Lung microvascular endothelial cell (primary cell): Measurements from ENCODE around the gene MADCAM1. TPM values are rescaled to one million over a fixed set of nuclear protein-coding genes. Genes with fewer than 3 reads are reported as not detected.

Source experiments
- DNase-seq, 2 donors: peaks; one replicate each; pipeline versions ENCODE4 v3.0.0 to v3.0.0-alpha.2; 2010; ENCODE audit warnings: low read depth in 2 of 2
- total RNA-seq: library from RNA; depleted of rRNA; stranded (reverse); fragments of >200 nt; gene quantifications from 2 replicates; pipeline ENCODE4 v1.2.1, GENCODE V29; 2014

The MADCAM1 gene
- total RNA-seq, 1 donor from 2014 or later = under 0.01 TPM

DNA sequence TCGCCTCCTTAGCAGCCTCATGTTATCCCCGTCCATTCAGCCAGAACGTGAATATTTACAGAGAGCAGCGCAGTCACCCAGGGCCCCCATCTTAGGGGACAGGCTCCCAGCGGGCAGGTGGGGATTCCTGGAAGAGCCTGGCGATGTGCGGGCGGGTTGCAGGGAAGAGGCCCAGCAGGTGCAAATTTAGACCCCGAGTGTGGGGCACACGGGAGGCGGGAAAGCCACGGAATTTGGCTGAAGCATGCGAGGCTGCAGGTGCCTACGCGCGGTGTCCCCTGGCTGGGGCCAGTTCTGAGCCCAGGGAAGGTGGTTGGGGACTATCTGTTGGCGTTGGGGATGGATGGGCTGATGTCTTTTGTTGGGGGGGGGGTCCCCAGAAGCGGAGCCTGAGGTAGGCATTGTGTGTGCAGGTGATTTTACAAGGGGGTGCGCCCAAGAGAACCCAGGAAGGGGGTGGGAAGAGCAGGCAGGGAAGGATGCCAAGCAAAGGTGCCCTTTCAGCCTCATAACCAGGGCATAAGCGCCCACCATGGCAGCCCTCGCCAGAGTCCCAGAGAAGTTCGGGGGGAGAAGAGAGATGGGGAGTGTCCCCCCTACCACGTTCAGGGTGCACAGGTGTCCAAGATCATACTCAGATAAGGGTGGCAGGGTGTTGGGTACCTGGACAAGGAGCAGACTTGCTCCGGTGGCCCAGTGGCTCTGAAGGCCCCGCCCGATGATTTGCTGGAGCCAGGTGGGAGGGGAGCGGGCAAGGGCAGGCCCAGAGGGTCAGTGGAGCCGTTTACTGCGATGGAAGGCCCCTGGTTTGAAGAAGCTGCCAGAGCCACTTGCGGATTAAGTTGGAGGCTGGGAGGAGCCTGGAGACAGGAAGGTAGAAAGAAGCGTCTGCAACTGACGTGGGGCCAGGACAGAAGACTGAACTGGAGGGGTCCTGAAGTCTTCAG, 12.2 kb downstream of the MADCAM1 start:
- DNase-seq = no peak

GRCh38 chr19:510606-511100, 14.4 kb downstream of the MADCAM1 start:
- DNase-seq = peak; percentile 91 to 92

DNA sequence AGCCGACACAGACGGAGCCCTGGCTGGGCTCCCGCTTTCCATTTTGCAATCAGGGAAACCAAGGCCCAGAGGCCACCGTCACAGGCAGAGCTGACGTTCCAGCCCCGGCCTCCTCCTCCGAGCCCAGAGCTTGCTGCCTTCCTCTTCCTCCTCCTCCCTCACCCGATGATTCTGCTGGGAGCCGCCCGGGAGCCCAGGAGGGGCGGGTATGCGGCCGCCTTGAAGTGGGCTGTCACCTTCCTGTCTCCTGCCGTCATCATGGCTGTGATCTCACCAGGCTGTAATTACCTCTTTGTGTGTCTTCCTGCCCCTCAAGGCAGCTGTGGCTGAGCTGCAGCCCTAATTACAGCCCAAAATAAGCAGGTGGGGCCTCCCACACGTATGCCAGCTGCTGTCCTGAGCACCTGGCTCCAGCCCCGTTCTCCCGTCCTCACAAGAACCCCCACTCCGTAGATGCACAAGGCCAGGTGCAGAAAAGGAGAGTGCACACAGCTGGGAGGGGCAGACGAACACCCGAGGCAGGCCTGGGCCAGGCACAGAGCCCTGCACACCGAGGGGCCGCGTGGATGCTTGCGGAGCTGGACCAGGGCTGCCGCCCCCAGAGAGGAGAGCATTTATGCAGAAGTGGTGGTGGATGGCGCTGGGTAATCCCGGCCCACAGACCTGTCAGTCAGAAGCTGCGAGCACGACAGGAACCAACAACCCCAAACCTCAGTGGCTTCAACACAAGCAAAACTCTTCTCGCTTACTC, 15.0 kb downstream of the MADCAM1 start:
- peak; percentile 59 to 86 for DNase-seq

DNA sequence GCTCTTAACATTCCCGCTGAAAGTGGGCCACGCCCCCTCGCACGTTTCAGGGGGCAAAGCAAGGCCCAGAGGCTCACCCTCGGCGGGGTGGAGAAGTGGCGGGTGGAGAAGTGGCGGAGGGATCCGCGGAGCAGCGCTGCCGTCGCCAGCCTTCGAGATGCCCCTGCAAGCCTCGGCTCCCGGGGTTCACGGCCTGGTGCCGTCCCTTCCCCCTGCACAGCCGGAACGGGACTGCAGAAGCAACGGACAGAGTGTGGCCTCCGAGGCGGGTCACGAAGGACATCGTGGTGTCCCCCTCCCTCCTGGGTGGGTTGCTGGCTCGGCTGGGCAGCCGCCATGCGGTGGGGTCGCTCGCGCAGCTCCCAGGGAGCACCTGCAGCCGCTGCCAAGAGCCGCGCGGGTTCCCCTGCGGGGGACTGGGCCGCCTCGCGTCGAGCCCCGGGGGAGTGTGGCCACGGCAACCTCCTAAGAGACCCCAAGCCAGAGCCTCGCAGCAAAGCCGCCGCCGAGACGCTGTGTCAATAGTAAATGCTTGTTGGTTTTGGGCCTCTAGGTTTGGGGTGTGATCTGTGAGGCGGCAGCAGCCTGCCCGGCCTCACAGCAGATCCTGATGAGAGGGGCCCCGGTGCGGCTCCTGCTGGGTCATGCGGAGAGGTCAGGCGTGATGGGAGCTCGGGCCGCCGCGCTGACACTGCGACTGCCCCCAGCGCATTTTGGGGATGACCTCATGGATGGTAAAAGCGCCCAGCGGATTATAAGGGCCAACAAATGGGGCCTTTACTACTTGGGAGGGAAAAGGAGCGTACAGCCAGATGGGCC, 16.5 kb downstream of the MADCAM1 start:
- DNase-seq = no peak

DNA sequence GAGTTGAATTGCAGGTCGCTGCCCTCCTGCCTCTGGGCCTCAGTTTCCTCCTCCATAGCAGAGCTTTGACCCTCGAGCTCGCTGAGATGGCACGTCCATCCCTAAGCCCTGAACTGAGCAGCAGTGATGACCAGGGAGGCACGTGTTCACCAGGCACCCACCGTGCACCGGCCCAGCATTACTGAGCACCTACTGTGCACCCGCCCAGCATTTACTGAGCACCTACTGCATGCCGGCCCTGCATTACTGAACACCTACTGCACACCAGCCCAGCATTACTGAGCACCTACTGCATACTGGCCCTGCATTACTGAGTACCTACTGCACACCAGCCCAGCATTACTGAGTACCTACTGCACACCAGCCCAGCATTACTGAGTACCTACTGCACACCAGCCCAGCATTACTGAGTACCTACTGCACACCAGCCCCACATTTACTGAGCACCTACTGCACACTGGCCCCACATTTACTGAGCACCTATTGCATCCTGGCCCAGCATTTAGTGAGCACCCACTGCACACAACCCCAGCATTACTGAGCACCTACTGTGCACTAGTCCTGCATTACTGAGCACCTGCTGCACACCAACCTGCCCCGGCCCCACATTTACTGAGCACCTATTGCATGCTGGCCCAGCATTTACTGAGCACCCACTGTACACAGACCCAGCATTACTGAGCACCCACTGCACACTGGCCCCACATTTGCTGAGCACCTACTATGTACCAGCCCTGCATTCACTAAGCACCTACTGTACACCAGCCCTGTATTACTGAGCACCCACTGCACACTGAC, 17.3 kb downstream of the MADCAM1 start:
- DNase-seq = no peak

- DNase-seq = no peak
Measured at GRCh38 chr19:514166-514663, 17.9 kb downstream of the MADCAM1 start.

DNA sequence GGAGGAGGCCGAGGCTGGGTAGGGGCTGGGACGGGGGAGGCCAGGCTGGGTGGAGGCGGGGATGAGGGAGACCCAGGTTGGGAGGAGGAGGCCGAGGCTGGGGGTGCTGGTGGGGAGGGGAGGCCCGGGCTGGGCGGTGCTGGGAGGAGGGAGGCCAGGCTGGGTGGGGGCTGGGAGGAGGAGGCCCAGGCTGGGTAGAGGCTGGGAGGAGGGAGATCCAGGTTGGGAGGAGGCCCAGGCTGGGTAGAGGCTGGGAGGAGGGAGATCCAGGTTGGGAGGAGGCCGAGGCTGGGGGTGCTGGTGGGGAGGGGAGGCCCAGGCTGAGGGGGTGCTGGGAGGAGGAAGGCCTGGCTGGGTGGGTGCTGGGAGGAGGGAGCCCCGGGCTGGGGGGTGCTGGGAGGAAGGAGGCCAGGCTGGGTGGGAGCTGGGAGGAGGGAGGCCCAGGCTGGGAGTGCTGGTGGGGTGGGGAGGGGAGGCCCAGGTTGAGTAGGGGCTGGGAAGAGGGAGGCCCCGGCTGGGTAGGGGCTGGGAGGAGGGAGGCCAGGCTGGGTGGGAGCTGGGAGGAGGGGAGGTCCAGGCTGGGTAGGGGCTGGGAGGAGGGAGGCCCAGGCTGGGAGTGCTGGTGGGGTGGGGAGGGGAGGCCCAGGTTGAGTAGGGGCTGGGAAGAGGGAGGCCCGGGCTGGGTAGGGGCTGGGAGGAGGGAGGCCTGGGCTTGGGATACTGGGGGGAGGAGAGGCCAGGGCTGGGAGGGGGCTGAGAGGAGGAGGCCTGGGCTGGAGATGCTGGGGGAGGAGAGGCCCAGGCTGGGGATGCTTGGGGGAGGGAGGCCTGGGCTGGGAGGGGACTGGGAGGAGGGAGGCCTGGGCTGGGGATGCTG, 21.7 kb downstream of the MADCAM1 start:
- DNase-seq = no peak

GRCh38 chr19:518598-519231, 22.4 kb downstream of the MADCAM1 start:
- peak in 1 of 2 donors; percentile 30 for DNase-seq

- DNase-seq = no peak
Measured at GRCh38 chr19:519449-519865, 23.2 kb downstream of the MADCAM1 start.

GRCh38 chr19:522726-523125, 26.4 kb downstream of the MADCAM1 start:
- DNase-seq = no peak

GRCh38 chr19:524062-524674, 27.9 kb downstream of the MADCAM1 start:
- no peak for DNase-seq

- DNase-seq = no peak
Measured at GRCh38 chr19:525029-525428, 28.7 kb downstream of the MADCAM1 start.

DNA sequence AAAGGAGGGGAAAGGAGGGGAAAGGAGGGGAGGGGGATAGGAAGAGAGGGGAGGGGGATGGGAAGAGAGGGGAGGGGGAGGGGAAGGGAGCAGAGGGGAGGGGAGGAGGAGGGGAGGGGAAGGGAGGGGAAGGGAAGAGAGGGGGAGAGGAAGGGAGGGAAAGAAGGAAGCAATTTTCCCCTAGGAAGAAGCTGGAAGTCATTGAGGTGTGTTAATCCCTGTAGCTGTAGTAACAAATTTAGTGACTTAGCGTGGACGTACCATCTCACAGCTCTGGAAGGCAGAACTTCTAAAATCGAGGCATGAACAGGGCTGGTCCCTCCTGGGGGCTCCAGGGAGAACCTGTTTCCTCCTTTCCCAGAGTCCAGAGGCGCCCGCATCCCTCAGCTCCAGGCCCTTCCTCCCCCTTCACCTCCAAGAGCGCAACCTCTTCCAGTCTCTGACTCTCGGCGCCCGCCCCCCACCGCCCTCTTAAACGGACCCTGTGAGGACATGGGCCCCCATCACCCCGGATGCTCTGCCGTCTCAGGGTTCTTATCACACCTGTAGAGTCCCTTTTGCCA, 29.7 kb downstream of the MADCAM1 start:
- no peak for DNase-seq

GRCh38 chr19:530134-531008, 34.1 kb downstream of the MADCAM1 start:
- no peak for DNase-seq

- peak; percentile 84 to 91 for DNase-seq
Measured at GRCh38 chr19:531009-531752, 34.9 kb downstream of the MADCAM1 start.

DNA sequence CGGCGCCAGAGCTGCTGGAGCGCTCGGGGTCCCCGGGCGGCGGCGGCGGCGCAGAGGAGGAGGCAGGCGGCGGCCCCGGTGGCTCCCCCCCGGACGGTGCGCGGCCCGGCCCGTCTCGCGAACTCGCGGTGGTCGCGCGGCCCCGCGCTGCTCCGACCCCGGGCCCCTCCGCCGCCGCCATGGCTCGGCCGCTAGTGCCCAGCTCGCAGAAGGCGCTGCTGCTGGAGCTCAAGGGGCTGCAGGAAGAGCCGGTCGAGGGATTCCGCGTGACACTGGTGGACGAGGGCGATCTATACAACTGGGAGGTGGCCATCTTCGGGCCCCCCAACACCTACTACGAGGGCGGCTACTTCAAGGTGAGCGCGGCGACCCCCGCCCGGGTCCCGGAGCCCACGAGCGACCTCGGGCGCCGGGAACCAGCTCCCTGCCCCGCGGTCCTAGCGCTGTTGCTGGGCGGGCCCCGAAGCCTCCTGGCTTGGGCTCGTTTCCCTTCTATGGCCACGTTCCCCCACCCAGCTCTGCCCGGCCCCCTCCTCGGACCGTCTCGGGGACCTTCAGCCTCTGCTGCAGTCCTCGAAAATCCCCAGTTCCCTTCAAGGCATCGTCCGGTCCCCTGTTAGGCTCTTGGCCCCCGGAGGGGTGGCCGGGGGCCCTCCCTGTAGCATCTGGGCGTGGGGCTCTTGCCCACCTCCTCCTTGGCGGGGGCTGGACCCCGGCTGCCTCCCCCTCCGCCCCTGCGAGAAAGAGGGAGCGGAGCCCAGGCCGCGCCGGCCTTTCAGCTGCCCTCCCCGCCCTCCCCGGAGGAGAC, 35.7 kb downstream of the MADCAM1 start, which contains the start of gene CDC34:
Gene CDC34 (plus strand): TSS at position 8 of the 808 bp plus-strand sequence. CDS start 172 bp downstream, at position 180.
- no peak for DNase-seq
